Measurements from ENCODE around the gene MANSC4.

GRCh38 chr12:27733052-27733656, 46.9 kb downstream of the MANSC4 start:
- peak; percentile 37 to 77 (median 69) for TF ChIP-seq CTCF (IDR thresholded peaks at IDR 0.05)
- no peak for TF ChIP-seq POLR2A (IDR thresholded peaks at IDR 0.05)
